ENCODE results near the gene GALNT5. TPM values are rescaled to one million over a fixed set of nuclear protein-coding genes. Genes with fewer than 3 reads are reported as not detected.

GALNT5 gene
- total RNA-seq, 1 donor from 2014 or later = 40.2 TPM

- Histone ChIP-seq H3K27me3 (no peaks in the 10 kb centered on the region), H3K27ac (no peak overlapping the region), H3K4me1 (no peaks in the 10 kb centered on the region), H3K4me3 (peak overlapping the region; percentile 51), H3K36me3 (no peaks in the 10 kb centered on the region), H3K9me3 (no peaks in the 10 kb centered on the region)
- TF ChIP-seq CTCF (IDR thresholded peaks at IDR 0.05) = no peak
- intact Hi-C loops (cut with DNase I) = no loop called here
- DNase-seq (no peak), ATAC-seq (no peak)
These were observed 1.9 kb downstream of the GALNT5 start for GRCh38 chr2:157259386-157259785.

GRCh38 chr2:157259960-157260359, 2.5 kb downstream of the GALNT5 start:
- intact Hi-C loops (cut with DNase I) = no loop called here

GRCh38 chr2:157260533-157261198, 3.2 kb downstream of the GALNT5 start:
- H3K4me3 ChIP-seq = peak overlapping the region; percentile 23
- intact Hi-C loops (cut with DNase I) = no loop called here
- peak overlapping the region; percentile 34 for H3K27ac ChIP-seq
- no peaks in the 10 kb centered on the region for H3K36me3 ChIP-seq
- H3K9me3 ChIP-seq = no peaks in the 10 kb centered on the region
- DNase-seq (no peak), ATAC-seq (no peak)
- H3K27me3 ChIP-seq = no peaks in the 10 kb centered on the region
- TF ChIP-seq CTCF (IDR thresholded peaks at IDR 0.05) = no peak
- no peaks in the 10 kb centered on the region for H3K4me1 ChIP-seq

More at GRCh38 chr2:157259960-157260359, 2.5 kb downstream of the GALNT5 start:
- no peak for ATAC-seq
- no peak for TF ChIP-seq CTCF (IDR thresholded peaks at IDR 0.05)
- Histone ChIP-seq H3K27me3 (no peaks in the 10 kb centered on the region), H3K27ac (peak overlapping the region; percentile 34), H3K4me1 (no peaks in the 10 kb centered on the region), H3K4me3 (no peak overlapping the region), H3K36me3 (no peaks in the 10 kb centered on the region), H3K9me3 (no peaks in the 10 kb centered on the region)
- no peak for DNase-seq

- intact Hi-C loops (cut with DNase I) = no loop called here
- Histone ChIP-seq H3K4me3 (peak overlapping the region; percentile 23), H3K27me3 (no peaks in the 10 kb centered on the region), H3K4me1 (no peaks in the 10 kb centered on the region), H3K27ac (peak overlapping the region; percentile 34), H3K9me3 (no peaks in the 10 kb centered on the region), H3K36me3 (no peaks in the 10 kb centered on the region)
- DNase-seq (no peak), ATAC-seq (peak; percentile 68)
- TF ChIP-seq CTCF (IDR thresholded peaks at IDR 0.05) = no peak
These were observed 3.8 kb downstream of the GALNT5 start for GRCh38 chr2:157261199-157261782.

GRCh38 chr2:157262248-157262647, 4.7 kb downstream of the GALNT5 start:
- Histone ChIP-seq H3K36me3 (no peaks in the 10 kb centered on the region), H3K9me3 (no peaks in the 10 kb centered on the region), H3K27me3 (no peaks in the 10 kb centered on the region), H3K4me3 (no peak overlapping the region), H3K4me1 (no peaks in the 10 kb centered on the region), H3K27ac (no peak overlapping the region)
- intact Hi-C loops (cut with DNase I) = no loop called here
- no peak for TF ChIP-seq CTCF (IDR thresholded peaks at IDR 0.05)
- ATAC-seq (no peak), DNase-seq (no peak)
